Stomach (tissue), 9 donors: ENCODE results near the gene STK32C. TPM values are rescaled to one million over a fixed set of nuclear protein-coding genes. Genes with fewer than 3 reads are reported as not detected.

ENCODE experiments used
- DNase-seq, 2 donors: peaks; one replicate each; pipeline versions ENCODE4 v3.0.0 to v3.0.0-alpha.2; 2013 to 2019
- H3K27ac ChIP-seq, 5 donors: fragments of 200-600 bp in 4 of 5; sonication (generic) in 4 of 5; one replicate each; pipeline ENCODE4 v1.5.1; 2013 to 2019; ENCODE audit warnings: mild to moderate bottlenecking in 1 of 5, moderate library complexity in 1 of 5
- H3K27me3 ChIP-seq, 3 donors: fragments of 200-600 bp; sonication (generic); one replicate each; pipeline ENCODE4 v1.5.1; 2017 to 2019; ENCODE audit warnings: mixed run types in 1 of 3
- H3K36me3 ChIP-seq, 4 donors: fragments of 200-600 bp; sonication (generic); 1 replicate in 3 of 4; 2 replicates in 1 of 4; pipeline ENCODE4 v1.5.1; 2016 to 2019
- H3K4me1 ChIP-seq, 4 donors: fragments of 200-600 bp; sonication (generic); one replicate each; pipeline ENCODE4 v1.5.1; 2016 to 2019
- H3K4me3 ChIP-seq, 4 donors: fragments of 200-600 bp; sonication (generic) in 3 of 4; one replicate each; pipeline ENCODE4 v1.5.1; 2016 to 2019; ENCODE audit warnings: mild to moderate bottlenecking in 1 of 4
- H3K9me3 ChIP-seq, 4 donors: fragments of 200-600 bp; sonication (generic); one replicate each; pipeline ENCODE4 v1.5.1; 2016 to 2019
- CTCF ChIP-seq, 7 experiments: fragments of 450-650 bp in 4 of 7; fragments of 200-600 bp in 3 of 7; sonication (generic) in 3 of 7; IDR thresholded peaks; one replicate each; pipeline ENCODE4 v1.5.1; 2016 to 2019; ENCODE audit warnings: antibody characterized with exemption in 7 of 7, control low read depth in 2 of 7, mild to moderate bottlenecking in 1 of 7
- EP300 ChIP-seq: sonication (generic); formaldehyde crosslinking; IDR thresholded peaks from one replicate; pipeline ENCODE4 v1.6.1; 2017; ENCODE audit warnings: antibody characterized with exemption
- POLR2A ChIP-seq, 4 donors: fragments of 450-650 bp; IDR thresholded peaks; one replicate each; pipeline ENCODE4 v1.6.1; 2016; ENCODE audit warnings: antibody characterized with exemption in 4 of 4, control low read depth in 2 of 4, mild to moderate bottlenecking in 1 of 4, moderate library complexity in 1 of 4
- POLR2AphosphoS5 ChIP-seq, 3 donors: sonication (generic); formaldehyde crosslinking; IDR thresholded peaks; one replicate each; pipeline ENCODE4 v1.6.1; 2016; ENCODE audit warnings: antibody characterized with exemption in 3 of 3
- WGBS, 5 donors: extraction: QIAGEN DNeasy Blood & Tissue Kit in 3 of 5; methylation state at CpG; one replicate each; pipeline versions ENCODE4 v1.1.5 to v1.1.7; 2013 to 2018; 5-methylcytosine and 5-hydroxymethylcytosine counted together
- intact Hi-C: fragments of 100-400 bp; cut with DNase I; formaldehyde crosslinking; loops from one replicate; pipeline ENCODE4 v1.15.1; 2023; ENCODE audit warnings: low total_unique reads
- polyA plus RNA-seq, 3 donors: library from polyadenylated mRNA; stranded (reverse); fragments of 200-250 nt; gene quantifications; one replicate each; pipeline ENCODE4 v1.2.3, GENCODE V29; 2013
- total RNA-seq, 5 donors: library from RNA; depleted of rRNA; stranded (reverse); fragments of >200 nt; gene quantifications; one replicate each; pipeline versions ENCODE4 v1.1.0 to v1.2.3, GENCODE V29; 2014 to 2016
- donor health status: healthy with polysubstance abuse.
- donor health status: Bipolar disorder and iron deficiency.
- donor health status: healthy.

Gene STK32C
- total and polyA plus RNA-seq, 8 donors, result 1.6 to 71.0 (median 7.9) TPM; not detected in 1

GRCh38 chr10:132309471-132309865, 1.7 kb upstream of the STK32C start:
- no peak overlapping the region for H3K4me3 ChIP-seq
- intact Hi-C loops, result no loop called here
- peaks cover 0 to 33% (median 0%) of the 10 kb centered on the region in 3 donors for H3K27me3 ChIP-seq
- TF ChIP-seq EP300, result no peak
- TF ChIP-seq CTCF (IDR thresholded peaks at IDR 0.05), result no peak
- TF ChIP-seq POLR2A (IDR thresholded peaks at IDR 0.05), result no peak
- no peak for TF ChIP-seq POLR2AphosphoS5 (IDR thresholded peaks at IDR 0.05)
- H3K27ac ChIP-seq, result no peak overlapping the region
- WGBS, 5 donors, result 74 to 83% (median 77%) methylated on average over 12 of the region's 12 CpGs
- DNase-seq, result no peak
- peaks cover 13 to 23% (median 22%) of the 10 kb centered on the region in 4 donors for H3K4me1 ChIP-seq
- no peaks in the 10 kb centered on the region for H3K36me3 ChIP-seq
- H3K9me3 ChIP-seq, result no peaks in the 10 kb centered on the region

GRCh38 chr10:132308587-132309470, 1.1 kb upstream of the STK32C start:
- intact Hi-C loops, result no loop called here
- DNase-seq, result no peak
- WGBS, 5 donors, result 18 to 45% (median 30%) methylated on average over 26 to 61 of the region's 61 CpGs

GRCh38 chr10:132306864-132307751, 642 bp downstream of the STK32C start:
- H3K9me3 ChIP-seq, result no peaks in the 10 kb centered on the region
- no peaks in the 10 kb centered on the region for H3K36me3 ChIP-seq
- peaks cover 13 to 23% (median 22%) of the 10 kb centered on the region in 4 donors for H3K4me1 ChIP-seq
- peak overlapping the region in 4 of 5 donors; percentile 8 to 89 (median 51) for H3K27ac ChIP-seq
- no peak for TF ChIP-seq CTCF (IDR thresholded peaks at IDR 0.05)
- no peak for TF ChIP-seq POLR2AphosphoS5 (IDR thresholded peaks at IDR 0.05)
- no peak for TF ChIP-seq EP300
- no peak for TF ChIP-seq POLR2A (IDR thresholded peaks at IDR 0.05)
- peak; percentile 71 to 85 for DNase-seq
- intact Hi-C loops, result no loop called here
- peaks cover 0 to 33% (median 0%) of the 10 kb centered on the region in 3 donors for H3K27me3 ChIP-seq
- peak overlapping the region; percentile 83 to 97 (median 88) for H3K4me3 ChIP-seq
- WGBS, 5 donors, result 2 to 17% (median 5%) methylated on average over 14 to 98 of the region's 98 CpGs

More at GRCh38 chr10:132308587-132309470, 1.1 kb upstream of the STK32C start:
- Histone ChIP-seq H3K4me3 (peak overlapping the region; percentile 83 to 97 (median 88)), H3K27me3 (peaks cover 0 to 33% (median 0%) of the 10 kb centered on the region in 3 donors), H3K36me3 (no peaks in the 10 kb centered on the region), H3K4me1 (peaks cover 13 to 23% (median 22%) of the 10 kb centered on the region in 4 donors), H3K9me3 (no peaks in the 10 kb centered on the region), H3K27ac (peak overlapping the region; percentile 80 to 89 (median 87))
- no peak for TF ChIP-seq POLR2AphosphoS5 (IDR thresholded peaks at IDR 0.05)
- no peak for TF ChIP-seq POLR2A (IDR thresholded peaks at IDR 0.05)
- no peak for TF ChIP-seq EP300
- TF ChIP-seq CTCF (IDR thresholded peaks at IDR 0.05), result no peak

GRCh38 chr10:132306343-132306685, 1.4 kb downstream of the STK32C start:
- no peak for DNase-seq
- H3K9me3 ChIP-seq, result no peaks in the 10 kb centered on the region
- H3K27me3 ChIP-seq, result peaks cover 0 to 33% (median 0%) of the 10 kb centered on the region in 3 donors
- H3K4me3 ChIP-seq, result peak overlapping the region in 1 of 4 donors; percentile 97
- peaks cover 13 to 23% (median 22%) of the 10 kb centered on the region in 4 donors for H3K4me1 ChIP-seq
- 95 to 98% (median 96%) methylated on average over 16 of the region's 16 CpGs for WGBS, 5 donors
- no peak overlapping the region for H3K27ac ChIP-seq
- intact Hi-C loops, result no loop called here
- no peak for TF ChIP-seq CTCF (IDR thresholded peaks at IDR 0.05)
- no peak for TF ChIP-seq POLR2A (IDR thresholded peaks at IDR 0.05)
- no peak for TF ChIP-seq POLR2AphosphoS5 (IDR thresholded peaks at IDR 0.05)
- TF ChIP-seq EP300, result no peak
- H3K36me3 ChIP-seq, result no peaks in the 10 kb centered on the region
